Endothelial cell of umbilical vein (primary cell): ENCODE data around the gene ZEB1. TPM values are rescaled to one million over a fixed set of nuclear protein-coding genes. Genes with fewer than 3 reads are reported as not detected.

Experiments used
- BruUV-seq: library from RNA; stranded (reverse); fragments of 400-500 nt; replicated peaks from 2 replicates; lab custom pipeline; 2021; lab: Mats Ljungman, UMichigan
- CTCF ChIA-PET: fragments of 300-600, 350-600 bp; sonication (Branson Sonifier 250); formaldehyde crosslinking; loops from one replicate; lab custom pipeline; 2021; ENCODE audit warnings: antibody characterized with exemption, inconsistent platforms; lab: Charles Lee
- POLR2A ChIA-PET: fragments of 300-600, 350-600 bp; sonication (Branson Sonifier 250); formaldehyde crosslinking; loops from one replicate; lab custom pipeline; 2021; ENCODE audit warnings: antibody characterized with exemption, inconsistent platforms; lab: Charles Lee
- DNase-seq: peaks from one replicate; pipeline ENCODE4 v3.0.0-alpha.2; 2011; ENCODE audit warnings: low read depth, low spot score
- FAIRE-seq: peaks from 2 replicates; lab custom pipeline; 2011; peaks lifted over from hg19 to GRCh38; lab: Jason Lieb, UNC
- H2AFZ ChIP-seq: 2 replicates; pipeline ENCODE4 v1.6.0; 2012; ENCODE audit warnings: low read depth, low read length, control low read depth, inconsistent platforms
- H3K27ac ChIP-seq: 2 replicates; pipeline ENCODE4 v1.5.1; 2011; ENCODE audit warnings: low read depth, mild to moderate bottlenecking, control low read depth, low read length, moderate library complexity; ENCODE audit not compliant: insufficient read depth
- H3K27me3 ChIP-seq, 2 experiments: 2 replicates each; pipeline versions ENCODE4 v1.6.0 to v1.6.1; 2011; ENCODE audit warnings: low read length in 2 of 2, mixed read lengths in 1 of 2; ENCODE audit not compliant: control insufficient read depth in 2 of 2, insufficient read depth in 2 of 2
- H3K36me3 ChIP-seq, 2 experiments: 2 replicates in 1 of 2; 3 replicates in 1 of 2; pipeline ENCODE4 v1.5.1; 2011; ENCODE audit warnings: low read length in 2 of 2, mild to moderate bottlenecking in 1 of 2, moderate library complexity in 1 of 2; ENCODE audit not compliant: control insufficient read depth in 2 of 2, insufficient read depth in 2 of 2; ENCODE audit errors: extremely low read depth in 1 of 2
- H3K4me1 ChIP-seq: 3 replicates; pipeline ENCODE4 v1.5.1; 2011; ENCODE audit warnings: mild to moderate bottlenecking, low read length; ENCODE audit not compliant: control insufficient read depth, insufficient read depth; ENCODE audit errors: extremely low read depth
- H3K4me2 ChIP-seq: 2 replicates; pipeline ENCODE4 v1.6.1; 2011; ENCODE audit warnings: low read length, control low read depth, mixed read lengths; ENCODE audit not compliant: insufficient read depth
- H3K4me3 ChIP-seq, 3 experiments: fragments of 200-600 bp in 1 of 3; sonication (generic), shearing (Covaris generic) in 1 of 3; replicated peaks in 1 of 3; 2 replicates each; pipeline ENCODE4 v1.5.1; 2011 to 2016; ENCODE audit warnings: control low read depth in 3 of 3, low read length in 3 of 3, mild to moderate bottlenecking in 2 of 3, inconsistent platforms in 1 of 3, low read depth in 1 of 3, moderate library complexity in 1 of 3; ENCODE audit not compliant: insufficient read depth in 1 of 3
- H3K79me2 ChIP-seq: 2 replicates; pipeline ENCODE4 v1.6.0; 2012; ENCODE audit warnings: low read length, inconsistent platforms; ENCODE audit not compliant: control insufficient read depth, insufficient read depth
- H3K9ac ChIP-seq: replicated peaks from 2 replicates; pipeline ENCODE3; 2011; ENCODE audit warnings: low read length, control low read depth; ENCODE audit not compliant: insufficient read depth; ENCODE audit errors: extremely low read depth
- H3K9me1 ChIP-seq: replicated peaks from 3 replicates; pipeline ENCODE4 v1.6.0; 2011; ENCODE audit warnings: mild to moderate bottlenecking, low read length; ENCODE audit not compliant: control insufficient read depth, insufficient read depth; ENCODE audit errors: extremely low read depth
- H3K9me3 ChIP-seq: replicated peaks from 2 replicates; pipeline ENCODE4 v1.5.1; 2012; ENCODE audit warnings: low read length, inconsistent platforms; ENCODE audit not compliant: control insufficient read depth, insufficient read depth
- H4K20me1 ChIP-seq: replicated peaks from 2 replicates; pipeline ENCODE3; 2011; ENCODE audit warnings: mild to moderate bottlenecking, low read length; ENCODE audit not compliant: control insufficient read depth, insufficient read depth; ENCODE audit errors: extremely low read depth
- CTCF ChIP-seq, 2 donors: IDR thresholded peaks; 1 replicate in 1 of 2; 2 replicates in 1 of 2; pipeline ENCODE4 v1.5.1; 2011; ENCODE audit warnings: low read length in 2 of 2, mild to moderate bottlenecking in 2 of 2, moderate library complexity in 2 of 2, control low read depth in 1 of 2, inconsistent platforms in 1 of 2, low read depth in 1 of 2; ENCODE audit not compliant: insufficient read depth in 1 of 2; ENCODE audit errors: extremely low read depth in 1 of 2
- EZH2 ChIP-seq: IDR thresholded peaks from 2 replicates; pipeline ENCODE4 v1.6.1; 2012; ENCODE audit warnings: borderline replicate concordance, low read depth, mild to moderate bottlenecking, moderate library complexity, low read length, inconsistent platforms; ENCODE audit not compliant: severe bottlenecking
- FOS ChIP-seq: IDR thresholded peaks from 2 replicates; pipeline ENCODE4 v1.6.1; 2011; ENCODE audit warnings: mild to moderate bottlenecking, low read length, moderate library complexity, borderline replicate concordance; ENCODE audit not compliant: insufficient read depth
- GATA2 ChIP-seq: IDR thresholded peaks from 2 replicates; pipeline ENCODE4 v1.7.0; 2011; ENCODE audit warnings: low read depth, mild to moderate bottlenecking, moderate library complexity, mixed read lengths, low read length; ENCODE audit not compliant: insufficient read length, insufficient read depth
- JUN ChIP-seq: IDR thresholded peaks from 2 replicates; pipeline ENCODE4 v1.6.1; 2011; ENCODE audit warnings: borderline replicate concordance, low read depth; ENCODE audit not compliant: insufficient read length, insufficient read depth
- MAX ChIP-seq: IDR thresholded peaks from 2 replicates; pipeline ENCODE4 v1.6.1; 2011; ENCODE audit not compliant: insufficient read depth, insufficient read length
- MYC ChIP-seq: IDR thresholded peaks from one replicate; pipeline ENCODE4 v1.6.1; 2011; ENCODE audit warnings: mild to moderate bottlenecking, low read depth, low read length
- POLR2A ChIP-seq: IDR thresholded peaks from 2 replicates; pipeline ENCODE4 v1.6.1; 2012; ENCODE audit warnings: low read depth, mild to moderate bottlenecking, control low read depth, low read length
- POLR2AphosphoS5 ChIP-seq: IDR thresholded peaks from 2 replicates; pipeline ENCODE4 v1.6.1; 2012; ENCODE audit warnings: low read depth, mild to moderate bottlenecking, control low read depth, low read length, moderate library complexity; ENCODE audit not compliant: insufficient read depth
- dilution Hi-C: fragments of 300-500 bp; cut with MboI; formaldehyde crosslinking; loops from one replicate; pipeline ENCODE4 v1.15.0; 2019; ENCODE audit warnings: low sequenced_read_pairs; ENCODE audit not compliant: extremely low pct_ligation_motif_present
- intact Hi-C: fragments of 100-400 bp; cut with micrococcal nuclease; formaldehyde crosslinking; loops from one replicate; pipeline ENCODE4 v1.10.0; 2022
- polyA plus RNA-seq, 4 experiments: library from polyadenylated mRNA; depleted of rRNA in 3 of 4; stranded (reverse) in 3 of 4; unstranded in 1 of 4; fragments of >200 nt; gene quantifications; 2 replicates each; pipeline versions ENCODE4 v1.2.1 to v1.2.3, GENCODE V29; 2011 to 2012; ENCODE audit warnings: missing spikeins in 1 of 4
- total RNA-seq: library from RNA; stranded (reverse); gene quantifications from 2 replicates; pipeline ENCODE4 v1.2.3, GENCODE V29; 2021

Gene ZEB1
- total and polyA plus RNA-seq, 2 donors (not counting 3 experiments of a cell fraction or from before 2014, with no cell fraction given), result 19.8 to 130 TPM

GRCh38 chr10:31578181-31578852, 259.3 kb downstream of the ZEB1 start:
- DNase-seq (no peak), FAIRE-seq (no peak)
- Histone ChIP-seq H3K9ac (no peak overlapping the region), H3K36me3 (no peaks in the 10 kb centered on the region), H2AFZ (no peak overlapping the region), H3K27me3 (peaks cover 7 to 12% of the 10 kb centered on the region in 2 experiments), H3K9me1 (no peaks in the 10 kb centered on the region), H4K20me1 (no peaks in the 10 kb centered on the region), H3K9me3 (no peaks in the 10 kb centered on the region), H3K27ac (no peak overlapping the region), H3K4me1 (peaks cover 9% of the 10 kb centered on the region), H3K4me3 (no peak overlapping the region), H3K79me2 (no peaks in the 10 kb centered on the region), H3K4me2 (no peak overlapping the region)
- dilution Hi-C loops (no loop called here), intact Hi-C loops (no loop called here)
- no TSS peak for BruUV-seq
- ChIA-PET POLR2A (no interaction called here), CTCF (interaction anchor here (0.9 kb wide), 1 partner anchor 827 kb away, joined by 3 read pairs; no protein-coding TSS in a partner anchor)
- TF ChIP-seq JUN, result no peak
- TF ChIP-seq POLR2AphosphoS5, result no peak
- no peak for TF ChIP-seq MYC
- TF ChIP-seq FOS, result no peak
- no peak for TF ChIP-seq EZH2
- no peak for TF ChIP-seq POLR2A
- TF ChIP-seq GATA2, result no peak
- no peak for TF ChIP-seq MAX
- TF ChIP-seq CTCF (IDR thresholded peaks at IDR 0.05; ENCODE audit: extremely low read depth in 1 of 2, insufficient read depth in 1 of 2, low read depth in 1 of 2, low read length in 2 of 2), result no peak
